ENCODE data around the gene RUNX1. TPM values are rescaled to one million over a fixed set of nuclear protein-coding genes. Genes with fewer than 3 reads are reported as not detected.

RUNX1 gene
- total RNA-seq, 1 experiment from 2014 or later, result 13.8 TPM

GRCh38 chr21:35036465-35037383 lies 12.4 kb downstream of the RUNX1 start:
- DNase-seq (ENCODE audit: low read depth), result no peak

GRCh38 chr21:35035581-35035980 lies 13.5 kb downstream of the RUNX1 start:
- DNase-seq (ENCODE audit: low read depth), result no peak

GRCh38 chr21:35035116-35035515 lies 14.0 kb downstream of the RUNX1 start:
- no peak for DNase-seq (ENCODE audit: low read depth)

- no peak for DNase-seq (ENCODE audit: low read depth)
Measured at GRCh38 chr21:35034203-35034926, 14.7 kb downstream of the RUNX1 start.

GRCh38 chr21:35032474-35033263 lies 16.4 kb downstream of the RUNX1 start:
- no peak for DNase-seq (ENCODE audit: low read depth)

- DNase-seq (ENCODE audit: low read depth), result no peak
Measured at GRCh38 chr21:35028451-35028978, 20.6 kb downstream of the RUNX1 start.

- peak; percentile 39 for DNase-seq (ENCODE audit: low read depth)
Measured at GRCh38 chr21:35027563-35028450, 21.3 kb downstream of the RUNX1 start.

GRCh38 chr21:35026617-35027562 lies 22.2 kb downstream of the RUNX1 start:
- DNase-seq (ENCODE audit: low read depth), result peak; percentile 74

GRCh38 chr21:35026153-35026500 lies 23.0 kb downstream of the RUNX1 start:
- peak; percentile 44 for DNase-seq (ENCODE audit: low read depth)

GRCh38 chr21:35025206-35026152 lies 23.6 kb downstream of the RUNX1 start:
- DNase-seq (ENCODE audit: low read depth), result no peak

GRCh38 chr21:35024513-35024912 lies 24.6 kb downstream of the RUNX1 start:
- no peak for DNase-seq (ENCODE audit: low read depth)

- DNase-seq (ENCODE audit: low read depth), result no peak
Measured at GRCh38 chr21:35024071-35024420, 25.1 kb downstream of the RUNX1 start.

GRCh38 chr21:35023396-35024070 lies 25.6 kb downstream of the RUNX1 start:
- DNase-seq (ENCODE audit: low read depth), result no peak

- DNase-seq (ENCODE audit: low read depth), result no peak
Measured at GRCh38 chr21:35021546-35021945, 27.6 kb downstream of the RUNX1 start.

- DNase-seq (ENCODE audit: low read depth), result peak; percentile 64
Measured at GRCh38 chr21:35020902-35021301, 28.2 kb downstream of the RUNX1 start.

GRCh38 chr21:35020436-35020835 lies 28.7 kb downstream of the RUNX1 start:
- no peak for DNase-seq (ENCODE audit: low read depth)

GRCh38 chr21:35019631-35020032 lies 29.5 kb downstream of the RUNX1 start:
- no peak for DNase-seq (ENCODE audit: low read depth)

- no peak for DNase-seq (ENCODE audit: low read depth)
Measured at GRCh38 chr21:35017256-35017655, 31.8 kb downstream of the RUNX1 start.

All from M059J (cell line).